ENCODE data around the gene TAB2.
"Not testable (repeated sequence)": the region's sequence is repeated elsewhere in the genome, so short reads cannot be mapped to it uniquely, and the experiment has no call there.

The TAB2 gene

GRCh38 chr6:149431905-149432775, 114.6 kb downstream of the TAB2 start:
- Mint-ChIP-seq H3K4me3 (no peak overlapping the region), H3K9me3 (no peaks in the 10 kb centered on the region), H3K27me3 (no peaks in the 10 kb centered on the region), H3K4me1 (ENCODE audit: low read depth) (peaks cover 15% of the 10 kb centered on the region), H3K36me3 (ENCODE audit: low read depth) (no peaks in the 10 kb centered on the region), H3K27ac (no peak overlapping the region)
- intact Hi-C loops (cut with micrococcal nuclease) = loop anchor here (1.0 to 5.0 kb wide), 4 partner anchors 86 to 404 kb away; no protein-coding TSS in a partner anchor

- no peak overlapping the region for H3K4me3 Mint-ChIP-seq
- H3K4me1 Mint-ChIP-seq (ENCODE audit: low read depth) = peaks cover 15% of the 10 kb centered on the region
- H3K27me3 Mint-ChIP-seq = no peaks in the 10 kb centered on the region
- intact Hi-C loops (cut with micrococcal nuclease) = loop anchor here (5.0 kb wide), 1 partner anchor 241 kb away; no protein-coding TSS in a partner anchor
- no peak overlapping the region for H3K27ac Mint-ChIP-seq
- H3K9me3 Mint-ChIP-seq = no peaks in the 10 kb centered on the region
- H3K36me3 Mint-ChIP-seq (ENCODE audit: low read depth) = no peaks in the 10 kb centered on the region
Measured at GRCh38 chr6:149433405-149433804, 115.9 kb downstream of the TAB2 start.

- Mint-ChIP-seq H3K27ac (peak overlapping the region; percentile 43), H3K4me3 (no peak overlapping the region), H3K4me1 (ENCODE audit: low read depth) (peaks cover 17% of the 10 kb centered on the region), H3K36me3 (ENCODE audit: low read depth) (no peaks in the 10 kb centered on the region), H3K9me3 (no peaks in the 10 kb centered on the region), H3K27me3 (no peaks in the 10 kb centered on the region)
- intact Hi-C loops (cut with micrococcal nuclease) = loop anchor here (5.0 kb wide), 1 partner anchor 242 kb away; no protein-coding TSS in a partner anchor
Measured at GRCh38 chr6:149433881-149434280, 116.4 kb downstream of the TAB2 start.

GRCh38 chr6:149435919-149436586, 118.5 kb downstream of the TAB2 start:
- H3K36me3 Mint-ChIP-seq (ENCODE audit: low read depth) = no peaks in the 10 kb centered on the region
- no peaks in the 10 kb centered on the region for H3K9me3 Mint-ChIP-seq
- intact Hi-C loops (cut with micrococcal nuclease) = no loop called here
- H3K4me1 Mint-ChIP-seq (ENCODE audit: low read depth) = peaks cover 24% of the 10 kb centered on the region
- H3K4me3 Mint-ChIP-seq = no peak overlapping the region
- no peak overlapping the region for H3K27ac Mint-ChIP-seq
- H3K27me3 Mint-ChIP-seq = no peaks in the 10 kb centered on the region

- Mint-ChIP-seq H3K4me3 (no peak overlapping the region), H3K9me3 (no peaks in the 10 kb centered on the region), H3K27ac (no peak overlapping the region), H3K4me1 (ENCODE audit: low read depth) (peaks cover 24% of the 10 kb centered on the region), H3K27me3 (no peaks in the 10 kb centered on the region), H3K36me3 (ENCODE audit: low read depth) (no peaks in the 10 kb centered on the region)
- intact Hi-C loops (cut with micrococcal nuclease) = no loop called here
Measured at GRCh38 chr6:149436647-149437046, 119.1 kb downstream of the TAB2 start.

GRCh38 chr6:149437212-149437611, 119.7 kb downstream of the TAB2 start:
- H3K4me3 Mint-ChIP-seq = no peak overlapping the region
- no peaks in the 10 kb centered on the region for H3K36me3 Mint-ChIP-seq (ENCODE audit: low read depth)
- H3K4me1 Mint-ChIP-seq (ENCODE audit: low read depth) = peaks cover 19% of the 10 kb centered on the region
- H3K27me3 Mint-ChIP-seq = no peaks in the 10 kb centered on the region
- H3K9me3 Mint-ChIP-seq = no peaks in the 10 kb centered on the region
- intact Hi-C loops (cut with micrococcal nuclease) = no loop called here
- no peak overlapping the region for H3K27ac Mint-ChIP-seq

GRCh38 chr6:149438855-149439254, 121.3 kb downstream of the TAB2 start:
- peaks cover 2% of the 10 kb centered on the region for H3K27me3 Mint-ChIP-seq
- intact Hi-C loops (cut with micrococcal nuclease) = no loop called here
- H3K4me1 Mint-ChIP-seq (ENCODE audit: low read depth) = peaks cover 20% of the 10 kb centered on the region
- no peak overlapping the region for H3K27ac Mint-ChIP-seq
- no peaks in the 10 kb centered on the region for H3K36me3 Mint-ChIP-seq (ENCODE audit: low read depth)
- H3K4me3 Mint-ChIP-seq = no peak overlapping the region
- no peaks in the 10 kb centered on the region for H3K9me3 Mint-ChIP-seq

- peaks cover 2% of the 10 kb centered on the region for H3K27me3 Mint-ChIP-seq
- H3K9me3 Mint-ChIP-seq = no peaks in the 10 kb centered on the region
- intact Hi-C loops (cut with micrococcal nuclease) = no loop called here
- no peak overlapping the region for H3K27ac Mint-ChIP-seq
- H3K36me3 Mint-ChIP-seq (ENCODE audit: low read depth) = no peaks in the 10 kb centered on the region
- H3K4me3 Mint-ChIP-seq = no peak overlapping the region
- H3K4me1 Mint-ChIP-seq (ENCODE audit: low read depth) = peaks cover 17% of the 10 kb centered on the region
Measured at GRCh38 chr6:149439626-149440025, 122.1 kb downstream of the TAB2 start.

GRCh38 chr6:149440735-149441671, 123.5 kb downstream of the TAB2 start:
- H3K27me3 Mint-ChIP-seq = peaks cover 2% of the 10 kb centered on the region
- H3K4me3 Mint-ChIP-seq = no peak overlapping the region
- H3K27ac Mint-ChIP-seq = peak overlapping the region; percentile 44
- intact Hi-C loops (cut with micrococcal nuclease) = no loop called here
- no peaks in the 10 kb centered on the region for H3K36me3 Mint-ChIP-seq (ENCODE audit: low read depth)
- H3K4me1 Mint-ChIP-seq (ENCODE audit: low read depth) = peaks cover 17% of the 10 kb centered on the region
- H3K9me3 Mint-ChIP-seq = no peaks in the 10 kb centered on the region

- Mint-ChIP-seq H3K27ac (peak overlapping the region; percentile 44), H3K36me3 (ENCODE audit: low read depth) (no peaks in the 10 kb centered on the region), H3K9me3 (no peaks in the 10 kb centered on the region), H3K27me3 (peaks cover 2% of the 10 kb centered on the region), H3K4me3 (no peak overlapping the region), H3K4me1 (ENCODE audit: low read depth) (peaks cover 17% of the 10 kb centered on the region)
- intact Hi-C loops (cut with micrococcal nuclease) = no loop called here
Measured at GRCh38 chr6:149441740-149442139, 124.2 kb downstream of the TAB2 start.

- Mint-ChIP-seq H3K4me3 (no peak overlapping the region), H3K4me1 (ENCODE audit: low read depth) (peaks cover 21% of the 10 kb centered on the region), H3K27ac (peak overlapping the region; percentile 21), H3K27me3 (peaks cover 2% of the 10 kb centered on the region), H3K36me3 (ENCODE audit: low read depth) (peaks cover 13% of the 10 kb centered on the region), H3K9me3 (no peaks in the 10 kb centered on the region)
- intact Hi-C loops (cut with micrococcal nuclease) = no loop called here
Measured at GRCh38 chr6:149443411-149444181, 126.1 kb downstream of the TAB2 start.

GRCh38 chr6:149444360-149445094, 127.0 kb downstream of the TAB2 start:
- H3K27me3 Mint-ChIP-seq; H3K4me3 Mint-ChIP-seq; H3K9me3 Mint-ChIP-seq; intact Hi-C loops (cut with micrococcal nuclease): not testable (repeated sequence)
- peak overlapping the region; percentile 49 for H3K27ac Mint-ChIP-seq
- peaks cover 22% of the 10 kb centered on the region for H3K36me3 Mint-ChIP-seq (ENCODE audit: low read depth)
- peaks cover 22% of the 10 kb centered on the region for H3K4me1 Mint-ChIP-seq (ENCODE audit: low read depth)

Data from dendritic cell treated with granulocyte-macrophage colony-stimulating factor and Interleukin-4, amounts not matched to agents 40 ng/mL and 50 ng/mL, for 4 days (primary cell).